Fibroblast of lung (primary cell): ENCODE results near the gene ZNF516. TPM values are rescaled to one million over a fixed set of nuclear protein-coding genes. Genes with fewer than 3 reads are reported as not detected.

Source experiments
- DNase-seq, 2 donors: peaks; one replicate each; pipeline versions ENCODE4 v3.0.0 to v3.0.0-alpha.2; 2010; ENCODE audit warnings: low read depth in 2 of 2
- H2AFZ ChIP-seq: 2 replicates; pipeline ENCODE4 v1.5.1; 2012; ENCODE audit warnings: low read length, control low read depth, inconsistent platforms
- H3K27ac ChIP-seq: 2 replicates; pipeline ENCODE4 v1.5.1; 2011; ENCODE audit warnings: low read length, control low read depth; ENCODE audit not compliant: insufficient read depth
- H3K27me3 ChIP-seq: 2 replicates; pipeline ENCODE4 v1.5.1; 2011; ENCODE audit warnings: mild to moderate bottlenecking, low read length; ENCODE audit not compliant: control insufficient read depth, insufficient read depth
- H3K36me3 ChIP-seq: 2 replicates; pipeline ENCODE4 v1.5.1; 2011; ENCODE audit warnings: low read length; ENCODE audit not compliant: control insufficient read depth, insufficient read depth
- H3K4me1 ChIP-seq: 2 replicates; pipeline ENCODE4 v1.5.1; 2011; ENCODE audit warnings: low read length; ENCODE audit not compliant: control insufficient read depth, insufficient read depth; ENCODE audit errors: extremely low read depth
- H3K4me2 ChIP-seq: 2 replicates; pipeline ENCODE4 v1.5.1; 2011; ENCODE audit warnings: low read length, control low read depth; ENCODE audit not compliant: insufficient read depth; ENCODE audit errors: extremely low read depth
- H3K4me3 ChIP-seq, 4 experiments: fragments of 200-600 bp in 1 of 4; sonication (generic) in 1 of 4; replicated peaks in 1 of 4; 2 replicates each; pipeline ENCODE4 v1.5.1; 2011 to 2016; ENCODE audit warnings: low read length in 4 of 4, low read depth in 3 of 4, mild to moderate bottlenecking in 3 of 4, control low read depth in 2 of 4, inconsistent platforms in 1 of 4, mixed read lengths in 1 of 4; ENCODE audit not compliant: insufficient read depth in 1 of 4; ENCODE audit errors: control extremely low read depth in 1 of 4
- H3K79me2 ChIP-seq: 2 replicates; pipeline ENCODE4 v1.5.1; 2012; ENCODE audit warnings: mild to moderate bottlenecking, low read length, inconsistent platforms; ENCODE audit not compliant: control insufficient read depth, insufficient read depth
- H3K9ac ChIP-seq: 2 replicates; pipeline ENCODE4 v1.5.1; 2011; ENCODE audit warnings: mild to moderate bottlenecking, low read length, control low read depth; ENCODE audit not compliant: insufficient read depth
- H3K9me3 ChIP-seq: 2 replicates; pipeline ENCODE4 v1.5.1; 2012; ENCODE audit warnings: low read depth, low read length; ENCODE audit not compliant: control insufficient read depth, insufficient read depth
- H4K20me1 ChIP-seq: 2 replicates; pipeline ENCODE4 v1.5.1; 2011; ENCODE audit warnings: low read length; ENCODE audit not compliant: control insufficient read depth, insufficient read depth; ENCODE audit errors: extremely low read depth
- CTCF ChIP-seq, 2 donors: IDR thresholded peaks in 1 of 2; conservative IDR thresholded peaks in 1 of 2; 1 replicate in 1 of 2; 2 replicates in 1 of 2; pipeline ENCODE4 v1.5.1; 2011 to 2012; ENCODE audit warnings: low read length in 2 of 2, control low read depth in 1 of 2, inconsistent platforms in 1 of 2, low read depth in 1 of 2, mild to moderate bottlenecking in 1 of 2
- EZH2 ChIP-seq: IDR thresholded peaks from 2 replicates; pipeline ENCODE4 v1.5.1; 2012; ENCODE audit warnings: low read length, control low read depth, mild to moderate bottlenecking; ENCODE audit errors: missing control alignments
- polyA plus RNA-seq, 2 donors: library from polyadenylated mRNA; depleted of rRNA in 1 of 2; stranded (reverse) in 1 of 2; unstranded in 1 of 2; fragments of >200 nt; gene quantifications; 2 replicates each; pipeline ENCODE4 v1.2.1, GENCODE V29; 2011 to 2012; ENCODE audit warnings: missing spikeins in 1 of 2
- total RNA-seq: library from RNA; depleted of rRNA; stranded (reverse); fragments of >200 nt; gene quantifications from 2 replicates; pipeline ENCODE4 v1.2.1, GENCODE V29; 2014

ZNF516 gene
- total and polyA plus RNA-seq, 2 donors (not counting 1 experiment from before 2014, with no cell fraction given), result 7.9 to 32.7 TPM

- DNase-seq, result no peak
- H2AFZ ChIP-seq, result no peak overlapping the region
- H4K20me1 ChIP-seq, result no peaks in the 10 kb centered on the region
- no peak overlapping the region for H3K9ac ChIP-seq
- no peaks in the 10 kb centered on the region for H3K79me2 ChIP-seq
- H3K27ac ChIP-seq, result no peak overlapping the region
- TF ChIP-seq EZH2 (no peak), CTCF (conservative IDR thresholded peaks at IDR 0.05 in 1 of 2, IDR thresholded peaks at IDR 0.05 in 1 of 2; ENCODE audit: low read depth in 1 of 2, low read length in 2 of 2) (no peak)
- H3K4me1 ChIP-seq, result no peaks in the 10 kb centered on the region
- no peak overlapping the region for H3K4me2 ChIP-seq
- no peaks in the 10 kb centered on the region for H3K36me3 ChIP-seq
- H3K9me3 ChIP-seq, result no peaks in the 10 kb centered on the region
- no peaks in the 10 kb centered on the region for H3K27me3 ChIP-seq
- H3K4me3 ChIP-seq, result no peak overlapping the region
These were observed 171.2 kb downstream of the ZNF516 start for GRCh38 chr18:76323891-76324290.

- no peaks in the 10 kb centered on the region for H3K79me2 ChIP-seq
- H3K27ac ChIP-seq, result no peak overlapping the region
- no peaks in the 10 kb centered on the region for H3K4me1 ChIP-seq
- no peak overlapping the region for H3K4me3 ChIP-seq
- no peak overlapping the region for H3K4me2 ChIP-seq
- no peaks in the 10 kb centered on the region for H3K9me3 ChIP-seq
- DNase-seq, result no peak
- H2AFZ ChIP-seq, result no peak overlapping the region
- H3K36me3 ChIP-seq, result no peaks in the 10 kb centered on the region
- no peak overlapping the region for H3K9ac ChIP-seq
- no peaks in the 10 kb centered on the region for H4K20me1 ChIP-seq
- no peak for TF ChIP-seq EZH2
- no peak for TF ChIP-seq CTCF (conservative IDR thresholded peaks at IDR 0.05 in 1 of 2, IDR thresholded peaks at IDR 0.05 in 1 of 2; ENCODE audit: low read depth in 1 of 2, low read length in 2 of 2)
- no peaks in the 10 kb centered on the region for H3K27me3 ChIP-seq
These were observed 172.4 kb downstream of the ZNF516 start for GRCh38 chr18:76322686-76323085.

GRCh38 chr18:76319366-76319765 lies 175.7 kb downstream of the ZNF516 start:
- no peak overlapping the region for H3K4me3 ChIP-seq
- DNase-seq, result no peak

More at GRCh38 chr18:76319366-76319765, 175.7 kb downstream of the ZNF516 start:
- Histone ChIP-seq H3K79me2 (no peaks in the 10 kb centered on the region), H2AFZ (no peak overlapping the region), H3K27ac (no peak overlapping the region), H4K20me1 (no peaks in the 10 kb centered on the region), H3K36me3 (no peaks in the 10 kb centered on the region), H3K9ac (no peak overlapping the region), H3K4me1 (no peaks in the 10 kb centered on the region), H3K27me3 (no peaks in the 10 kb centered on the region), H3K9me3 (no peaks in the 10 kb centered on the region), H3K4me2 (no peak overlapping the region)
- TF ChIP-seq CTCF (conservative IDR thresholded peaks at IDR 0.05 in 1 of 2, IDR thresholded peaks at IDR 0.05 in 1 of 2; ENCODE audit: low read depth in 1 of 2, low read length in 2 of 2) (no peak), EZH2 (no peak)
